CD4-positive, alpha-beta T cell (primary cell): ENCODE data around the gene CD302. TPM values are rescaled to one million over a fixed set of nuclear protein-coding genes. Genes with fewer than 3 reads are reported as not detected.

ENCODE experiments used
- ATAC-seq: fragments of 200-7000 bp; cut with Tn5 transposase; one replicate; pipeline ENCODE4 v1.10.0; 2022; ENCODE audit warnings: mild to moderate bottlenecking; ENCODE audit not compliant: poor library complexity
- CTCF ChIA-PET: fragments of 350-600 bp; sonication (Branson Sonifier 250); formaldehyde crosslinking; loops from one replicate; lab custom pipeline; 2021; ENCODE audit warnings: antibody characterized with exemption, inconsistent platforms; lab: Charles Lee
- POLR2A ChIA-PET: fragments of 350-600 bp; sonication (Branson Sonifier 250); formaldehyde crosslinking; loops from one replicate; lab custom pipeline; 2021; ENCODE audit warnings: antibody characterized with exemption, inconsistent platforms; lab: Charles Lee
- DNase-seq, 14 experiments: peaks; one replicate each; pipeline ENCODE4 v3.0.0-alpha.2; 2013 to 2020; ENCODE audit warnings: mixed read lengths in 2 of 14
- H3K27ac ChIP-seq, 2 donors: one replicate each; pipeline versions ENCODE4 v1.5.1 to v1.7.0; 2013; ENCODE audit warnings: low read length in 2 of 2, low read depth in 1 of 2, mild to moderate bottlenecking in 1 of 2
- H3K27me3 ChIP-seq, 2 experiments: 1 replicate in 1 of 2; 2 replicates in 1 of 2; pipeline versions ENCODE4 v1.6.1 to v1.7.0; 2013; ENCODE audit warnings: low read length in 2 of 2, control low read depth in 1 of 2, mild to moderate bottlenecking in 1 of 2, moderate library complexity in 1 of 2; ENCODE audit not compliant: insufficient read depth in 2 of 2, control insufficient read depth in 1 of 2
- H3K36me3 ChIP-seq: one replicate; pipeline ENCODE4 v1.6.1; 2013; ENCODE audit warnings: low read length, control low read depth; ENCODE audit not compliant: insufficient read depth
- H3K4me1 ChIP-seq: one replicate; pipeline ENCODE4 v1.6.1; 2013; ENCODE audit warnings: low read length, control low read depth; ENCODE audit not compliant: insufficient read depth
- H3K4me3 ChIP-seq: one replicate; pipeline ENCODE4 v1.5.1; 2013; ENCODE audit warnings: mild to moderate bottlenecking, low read length, moderate library complexity
- H3K9me3 ChIP-seq, 2 experiments: 1 replicate in 1 of 2; 2 replicates in 1 of 2; pipeline versions ENCODE4 v1.6.1 to v1.7.0; 2013; ENCODE audit warnings: low read length in 2 of 2, mild to moderate bottlenecking in 2 of 2, control low read depth in 1 of 2, moderate library complexity in 1 of 2; ENCODE audit not compliant: control insufficient read depth in 1 of 2, insufficient read depth in 1 of 2
- H3K27ac Mint-ChIP-seq: one replicate; pipeline ENCODE4 v1.8.0; 2020; ENCODE audit warnings: mixed read lengths
- H3K27me3 Mint-ChIP-seq: one replicate; pipeline ENCODE4 v1.8.0; 2021; ENCODE audit warnings: mixed read lengths
- H3K36me3 Mint-ChIP-seq: one replicate; pipeline ENCODE4 v1.8.0; 2021; ENCODE audit warnings: low read depth, mixed read lengths
- H3K4me1 Mint-ChIP-seq: one replicate; pipeline ENCODE4 v1.8.0; 2021; ENCODE audit warnings: low read depth, mixed read lengths
- H3K4me3 Mint-ChIP-seq: one replicate; pipeline ENCODE4 v1.8.0; 2020; ENCODE audit warnings: mild to moderate bottlenecking, mixed read lengths
- H3K9me3 Mint-ChIP-seq: one replicate; pipeline ENCODE4 v1.8.0; 2020; ENCODE audit warnings: mixed read lengths
- CTCF ChIP-seq: fragments of 200-600 bp; IDR thresholded peaks from one replicate; pipeline ENCODE4 v1.8.0; 2022; ENCODE audit warnings: antibody characterized with exemption, mild to moderate bottlenecking
- intact Hi-C, 2 experiments: fragments of 100-400 bp; cut with DNase I in 1 of 2; cut with micrococcal nuclease in 1 of 2; formaldehyde crosslinking; loops; one replicate each; pipeline versions ENCODE4 v1.15.1 to v1.9.0; 2023 to 2025; cut with DNase I, micrococcal nuclease
- total RNA-seq, 174 experiments: library from RNA in 2 of 174; stranded (reverse) in 2 of 174; gene quantifications; one replicate each; pipeline ENCODE4 v1.2.3 and lab custom pipeline; 2021 to 2026

CD302 gene
- total RNA-seq, 2 experiments from 2014 or later = 1.0 to 1.1 TPM

DNA sequence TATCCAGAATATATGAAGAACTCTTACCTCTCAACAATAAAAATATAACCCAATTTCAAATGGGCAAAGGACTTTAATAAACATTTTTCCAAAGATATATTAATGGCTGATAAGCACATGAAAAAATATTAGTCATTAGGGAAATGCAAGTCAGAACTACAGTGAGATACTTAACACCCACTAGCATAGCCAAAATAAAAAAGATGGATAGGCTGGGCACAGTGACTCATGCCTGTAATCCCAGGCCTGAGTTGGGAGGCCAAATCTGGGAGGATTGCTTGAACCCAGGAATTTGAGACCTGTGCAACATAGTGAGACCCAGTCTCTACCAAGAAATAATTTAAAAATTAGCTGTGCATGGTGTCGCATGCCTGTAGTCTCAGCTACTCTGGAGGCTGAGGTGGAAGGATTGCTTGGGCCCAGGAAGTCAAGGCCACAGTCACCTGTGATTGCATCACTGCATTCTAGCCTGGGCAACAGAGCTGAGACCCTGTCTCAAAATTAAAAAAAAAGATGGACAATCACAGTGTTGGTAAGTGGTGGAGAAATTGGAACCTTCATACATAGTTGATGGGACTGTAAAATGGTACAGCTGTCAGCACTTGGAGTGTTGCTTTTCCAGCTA is 60.6 kb downstream of the CD302 start:
- H3K27me3 ChIP-seq = no peaks in the 10 kb centered on the region
- Mint-ChIP-seq H3K27me3 (no peaks in the 10 kb centered on the region), H3K36me3 (peaks cover 82% of the 10 kb centered on the region), H3K9me3 (no peaks in the 10 kb centered on the region), H3K4me3 (no peak overlapping the region), H3K4me1 (peaks cover 46% of the 10 kb centered on the region), H3K27ac (no peak overlapping the region)
- no peak for ATAC-seq
- ChIA-PET POLR2A (interaction anchor here (1.4 to 2.0 kb wide), 2 partner anchors 25 kb away, joined by 3 to 9 read pairs; partner anchors contain the start of gene MARCHF7), CTCF (no interaction called here)
- peaks cover 21% of the 10 kb centered on the region for H3K4me1 ChIP-seq
- no peaks in the 10 kb centered on the region for H3K9me3 ChIP-seq
- DNase-seq = no peak
- H3K4me3 ChIP-seq = no peak overlapping the region
- H3K36me3 ChIP-seq = peaks cover 77% of the 10 kb centered on the region
- intact Hi-C loops = no loop called here
- no peak for TF ChIP-seq CTCF
- no peak overlapping the region for H3K27ac ChIP-seq

GRCh38 chr2:159736048-159736447 is 62.0 kb downstream of the CD302 start:
- peaks cover 76% of the 10 kb centered on the region for H3K36me3 ChIP-seq
- intact Hi-C loops = no loop called here
- Mint-ChIP-seq H3K4me3 (no peak overlapping the region), H3K4me1 (peaks cover 42% of the 10 kb centered on the region), H3K9me3 (no peaks in the 10 kb centered on the region), H3K27me3 (no peaks in the 10 kb centered on the region), H3K36me3 (peaks cover 83% of the 10 kb centered on the region), H3K27ac (peak overlapping the region; percentile 42)
- POLR2A ChIA-PET = interaction anchor here (1.4 to 1.5 kb wide), 2 partner anchors 23 to 24 kb away, joined by 3 to 6 read pairs; partner anchors contain the start of gene MARCHF7
- ATAC-seq (no peak), DNase-seq (no peak)
- H3K27me3 ChIP-seq = no peaks in the 10 kb centered on the region
- TF ChIP-seq CTCF = no peak
- CTCF ChIA-PET = interaction anchor here (1.2 kb wide), 1 partner anchor 20 kb away, joined by 3 read pairs; no protein-coding TSS in a partner anchor
- no peak overlapping the region for H3K4me3 ChIP-seq
- peaks cover 21% of the 10 kb centered on the region for H3K4me1 ChIP-seq
- no peaks in the 10 kb centered on the region for H3K9me3 ChIP-seq
- H3K27ac ChIP-seq = no peak overlapping the region

GRCh38 chr2:159735648-159736047 is 62.4 kb downstream of the CD302 start:
- DNase-seq (no peak), ATAC-seq (no peak)
- peaks cover 21% of the 10 kb centered on the region for H3K4me1 ChIP-seq
- no peaks in the 10 kb centered on the region for H3K9me3 ChIP-seq
- H3K36me3 ChIP-seq = peaks cover 80% of the 10 kb centered on the region
- CTCF ChIA-PET = interaction anchor here (1.2 kb wide), 1 partner anchor 20 kb away, joined by 3 read pairs; no protein-coding TSS in a partner anchor
- H3K27me3 Mint-ChIP-seq = no peaks in the 10 kb centered on the region
- intact Hi-C loops = no loop called here
- TF ChIP-seq CTCF = no peak
- no peak overlapping the region for H3K27ac ChIP-seq
- no peaks in the 10 kb centered on the region for H3K27me3 ChIP-seq
- POLR2A ChIA-PET = interaction anchor here (1.4 to 1.5 kb wide), 2 partner anchors 23 to 24 kb away, joined by 3 to 6 read pairs; partner anchors contain the start of gene MARCHF7
- no peak overlapping the region for H3K4me3 Mint-ChIP-seq
- H3K9me3 Mint-ChIP-seq = no peaks in the 10 kb centered on the region
- H3K36me3 Mint-ChIP-seq = peaks cover 87% of the 10 kb centered on the region
- no peak overlapping the region for H3K4me3 ChIP-seq
- peaks cover 42% of the 10 kb centered on the region for H3K4me1 Mint-ChIP-seq
- peak overlapping the region; percentile 42 for H3K27ac Mint-ChIP-seq
